ENCODE measurements around the gene CYP2C19. TPM values are rescaled to one million over a fixed set of nuclear protein-coding genes. Genes with fewer than 3 reads are reported as not detected.
"Not testable (repeated sequence)": the region's sequence is repeated elsewhere in the genome, so short reads cannot be mapped to it uniquely, and the experiment has no call there.

CYP2C19 gene
- total RNA-seq, 2 donors from 2014 or later: 0.78 TPM; not detected in 1

DNA sequence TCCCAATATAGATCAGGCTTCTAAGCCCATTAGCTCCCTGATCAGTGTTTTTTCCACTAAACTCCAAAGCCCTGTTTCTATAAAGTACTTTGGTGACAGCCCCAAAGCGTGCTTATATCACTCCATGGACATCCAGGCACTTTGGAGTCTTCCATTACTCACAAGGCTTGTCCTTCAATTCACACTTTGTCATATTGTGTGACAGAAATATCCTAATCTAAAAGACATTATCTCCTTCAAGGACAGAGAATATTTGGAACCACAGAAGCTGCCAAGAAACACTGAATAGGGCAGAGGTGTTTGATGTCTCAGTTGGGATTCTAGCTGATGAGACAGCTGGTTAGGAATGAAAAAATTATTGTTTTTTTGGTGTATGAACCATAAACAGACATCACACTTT, 18.4 kb downstream of the CYP2C19 start:
- Histone ChIP-seq H3K4me3 (no peak overlapping the region), H3K27me3 (no peaks in the 10 kb centered on the region)

DNA sequence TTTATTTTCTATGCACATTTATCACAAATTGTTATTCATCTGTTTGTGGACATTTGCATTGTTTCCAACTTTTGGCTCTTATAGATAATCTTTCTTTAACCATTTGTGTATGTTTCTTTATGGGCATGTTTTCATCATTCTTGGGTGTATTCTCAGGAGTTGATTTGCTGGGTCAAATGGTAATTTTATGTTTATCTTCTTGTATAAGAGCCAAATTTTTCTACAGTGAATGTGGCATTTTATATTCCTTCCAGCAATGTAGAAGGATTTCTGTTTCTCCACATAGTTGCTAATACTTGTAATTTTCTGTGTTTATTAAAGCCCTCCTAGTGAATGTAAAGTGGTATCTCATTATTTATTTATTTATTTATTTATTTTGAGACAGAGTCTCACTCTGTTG, 21.8 kb downstream of the CYP2C19 start:
- intact Hi-C loops (cut with DNase I): no loop called here

More for the DNA sequence above, 18.4 kb downstream of the CYP2C19 start:
- Histone ChIP-seq H3K36me3 (replicated peaks in 1 of 2; ENCODE audit: insufficient read depth in 1 of 2, low read depth in 2 of 2) (no peaks in the 10 kb centered on the region), H3K27ac (no peak overlapping the region), H3K4me1 (no peaks in the 10 kb centered on the region), H3K9me3 (no peaks in the 10 kb centered on the region)
- intact Hi-C loops (cut with DNase I): no loop called here
- 87 to 100% methylated on average over 1 of the region's 1 CpG for WGBS, 2 donors
- DNase-seq (no peak), ATAC-seq (no peak)
- no peak for TF ChIP-seq POLR2A (IDR thresholded peaks at IDR 0.05)
- TF ChIP-seq, protein P1, sequence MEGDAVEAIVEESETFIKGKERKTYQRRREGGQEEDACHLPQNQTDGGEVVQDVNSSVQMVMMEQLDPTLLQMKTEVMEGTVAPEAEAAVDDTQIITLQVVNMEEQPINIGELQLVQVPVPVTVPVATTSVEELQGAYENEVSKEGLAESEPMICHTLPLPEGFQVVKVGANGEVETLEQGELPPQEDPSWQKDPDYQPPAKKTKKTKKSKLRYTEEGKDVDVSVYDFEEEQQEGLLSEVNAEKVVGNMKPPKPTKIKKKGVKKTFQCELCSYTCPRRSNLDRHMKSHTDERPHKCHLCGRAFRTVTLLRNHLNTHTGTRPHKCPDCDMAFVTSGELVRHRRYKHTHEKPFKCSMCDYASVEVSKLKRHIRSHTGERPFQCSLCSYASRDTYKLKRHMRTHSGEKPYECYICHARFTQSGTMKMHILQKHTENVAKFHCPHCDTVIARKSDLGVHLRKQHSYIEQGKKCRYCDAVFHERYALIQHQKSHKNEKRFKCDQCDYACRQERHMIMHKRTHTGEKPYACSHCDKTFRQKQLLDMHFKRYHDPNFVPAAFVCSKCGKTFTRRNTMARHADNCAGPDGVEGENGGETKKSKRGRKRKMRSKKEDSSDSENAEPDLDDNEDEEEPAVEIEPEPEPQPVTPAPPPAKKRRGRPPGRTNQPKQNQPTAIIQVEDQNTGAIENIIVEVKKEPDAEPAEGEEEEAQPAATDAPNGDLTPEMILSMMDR (IDR thresholded peaks at IDR 0.05): no peak

DNA sequence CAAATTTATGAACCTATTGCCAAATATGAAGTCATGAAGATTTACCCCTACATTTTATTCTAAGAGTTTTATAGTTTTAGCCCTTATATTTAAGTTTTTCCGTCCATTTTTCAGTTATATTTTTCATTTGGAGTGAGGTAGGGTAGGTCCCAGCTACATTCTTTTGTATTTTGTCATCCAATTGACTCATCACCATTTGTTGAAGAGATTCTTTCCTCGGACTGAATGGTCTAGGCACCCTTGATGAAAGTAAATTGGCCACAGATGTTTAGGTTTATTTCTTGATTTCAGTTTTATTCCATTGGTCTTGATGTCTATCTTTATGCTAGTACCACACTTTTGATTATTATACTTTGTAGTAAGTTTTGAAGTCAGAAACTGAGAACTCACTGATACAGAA, 22.7 kb downstream of the CYP2C19 start:
- H3K4me3 ChIP-seq: no peak overlapping the region
- H3K27me3 ChIP-seq: no peaks in the 10 kb centered on the region
- H3K9me3 ChIP-seq: no peaks in the 10 kb centered on the region
- intact Hi-C loops (cut with DNase I): no loop called here
- no peaks in the 10 kb centered on the region for H3K36me3 ChIP-seq (replicated peaks in 1 of 2; ENCODE audit: insufficient read depth in 1 of 2, low read depth in 2 of 2)
- ATAC-seq (no peak), DNase-seq (no peak)
- WGBS, 2 donors: 48 to 53% methylated on average over 2 of the region's 2 CpGs
- TF ChIP-seq POLR2A (IDR thresholded peaks at IDR 0.05): no peak
- TF ChIP-seq, protein P1 (IDR thresholded peaks at IDR 0.05): no peak
- no peaks in the 10 kb centered on the region for H3K4me1 ChIP-seq
- H3K27ac ChIP-seq: no peak overlapping the region

More for the DNA sequence above, 21.8 kb downstream of the CYP2C19 start:
- DNase-seq: no peak
- H3K27me3 ChIP-seq: no peaks in the 10 kb centered on the region
- no peak for TF ChIP-seq POLR2A (IDR thresholded peaks at IDR 0.05)
- TF ChIP-seq, protein P1 (IDR thresholded peaks at IDR 0.05): no peak
- H3K4me3 ChIP-seq: no peak overlapping the region
- no peak for ATAC-seq
- H3K9me3 ChIP-seq: no peaks in the 10 kb centered on the region
- no peaks in the 10 kb centered on the region for H3K4me1 ChIP-seq
- no peaks in the 10 kb centered on the region for H3K36me3 ChIP-seq (replicated peaks in 1 of 2; ENCODE audit: insufficient read depth in 1 of 2, low read depth in 2 of 2)
- H3K27ac ChIP-seq: no peak overlapping the region

DNA sequence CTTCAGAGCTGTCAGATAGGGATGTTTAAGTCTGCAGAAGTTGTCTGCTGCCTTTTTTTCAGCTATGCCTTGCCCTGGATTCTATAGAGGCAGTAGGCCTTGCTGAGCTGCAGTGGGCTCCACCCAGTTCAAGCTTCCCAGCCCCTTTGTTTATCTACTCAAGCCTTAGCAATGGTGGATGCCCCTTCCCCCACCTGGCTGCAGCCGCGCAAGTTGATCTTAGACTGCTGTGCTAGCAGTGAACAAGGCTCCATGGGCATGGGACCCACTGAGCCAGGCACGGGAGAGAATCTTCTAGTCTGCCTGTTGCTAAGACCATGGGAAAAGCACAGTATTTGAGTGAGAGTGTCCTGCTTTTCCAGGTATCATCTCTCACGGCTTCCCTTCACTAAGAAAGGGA, 38.1 kb downstream of the CYP2C19 start:
- WGBS, 2 donors: 73 to 86% methylated on average over 3 to 4 of the region's 4 CpGs
- H3K4me3 ChIP-seq; intact Hi-C loops (cut with DNase I); H3K4me1 ChIP-seq; H3K27ac ChIP-seq; H3K36me3 ChIP-seq (replicated peaks in 1 of 2; ENCODE audit: insufficient read depth in 1 of 2, low read depth in 2 of 2); H3K27me3 ChIP-seq; H3K9me3 ChIP-seq; ATAC-seq; DNase-seq: not testable (repeated sequence)

DNA sequence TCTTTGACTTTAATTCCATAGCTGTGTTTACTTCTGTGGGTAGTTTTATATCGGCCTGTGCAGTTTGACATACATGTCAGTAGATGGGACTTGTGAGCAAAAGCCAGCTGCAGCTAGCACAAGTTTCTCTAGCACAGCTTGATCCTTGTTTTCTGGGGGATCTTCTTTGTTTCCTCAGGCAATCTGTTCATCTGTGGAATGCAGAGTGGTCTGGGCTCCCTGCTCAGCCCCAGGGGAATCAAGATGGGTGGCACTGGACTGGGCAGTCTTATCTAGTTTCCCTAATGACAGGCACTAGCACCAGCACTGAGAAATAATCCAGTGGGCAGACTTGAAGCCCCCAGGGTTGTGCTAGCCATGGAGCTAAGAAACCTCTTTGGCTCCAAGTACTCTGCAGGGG, 40.8 kb downstream of the CYP2C19 start:
- 61 to 83% methylated on average over 1 of the region's 1 CpG for WGBS, 2 donors
- no peaks in the 10 kb centered on the region for H3K36me3 ChIP-seq (replicated peaks in 1 of 2; ENCODE audit: insufficient read depth in 1 of 2, low read depth in 2 of 2)
- ATAC-seq (no peak), DNase-seq (no peak)
- H3K4me1 ChIP-seq: no peaks in the 10 kb centered on the region
- no peaks in the 10 kb centered on the region for H3K9me3 ChIP-seq
- no peaks in the 10 kb centered on the region for H3K27me3 ChIP-seq
- no peak overlapping the region for H3K27ac ChIP-seq
- TF ChIP-seq POLR2A (IDR thresholded peaks at IDR 0.05): no peak
- TF ChIP-seq, protein P1 (IDR thresholded peaks at IDR 0.05): no peak
- intact Hi-C loops (cut with DNase I): no loop called here
- no peak overlapping the region for H3K4me3 ChIP-seq

DNA sequence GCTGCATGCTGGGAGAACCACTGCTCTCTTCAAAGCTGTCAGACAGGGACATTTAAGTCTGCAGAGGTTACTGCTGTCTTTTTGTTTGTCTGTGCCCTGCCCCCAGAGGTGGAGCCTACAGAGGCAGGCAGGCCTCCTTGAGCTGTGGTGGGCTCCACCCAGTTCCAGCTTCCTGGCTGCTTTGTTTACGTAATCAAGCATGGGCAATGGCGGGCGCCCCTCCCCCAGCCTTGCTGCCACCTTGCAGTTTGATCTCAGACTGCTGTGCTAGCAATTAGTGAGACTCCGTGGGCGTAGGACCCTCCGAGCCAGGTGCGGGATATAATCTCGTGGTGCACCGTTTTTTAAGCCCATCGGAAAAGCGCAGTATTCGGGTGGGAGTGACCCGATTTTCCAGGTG, 67.5 kb downstream of the CYP2C19 start:
- H3K36me3 ChIP-seq (replicated peaks in 1 of 2; ENCODE audit: insufficient read depth in 1 of 2, low read depth in 2 of 2); DNase-seq; H3K27me3 ChIP-seq; H3K4me1 ChIP-seq; H3K4me3 ChIP-seq; H3K9me3 ChIP-seq; H3K27ac ChIP-seq; intact Hi-C loops (cut with DNase I); ATAC-seq: not testable (repeated sequence)
- 74 to 90% methylated on average over 11 to 12 of the region's 13 CpGs for WGBS, 2 donors
